Left cardiac atrium (tissue), 4 donors: Measurements from ENCODE around the gene F10. TPM values are rescaled to one million over a fixed set of nuclear protein-coding genes. Genes with fewer than 3 reads are reported as not detected.
"Not testable (repeated sequence)": the region's sequence is repeated elsewhere in the genome, so short reads cannot be mapped to it uniquely, and the experiment has no call there.

Source experiments
- ATAC-seq, 2 donors: fragments of 200-7000 bp; cut with Tn5 transposase; one replicate each; pipeline ENCODE4 v1.9.1; 2020; ENCODE audit warnings: mild to moderate bottlenecking in 2 of 2, moderate library complexity in 2 of 2
- DNase-seq: peaks from one replicate; pipeline ENCODE4 v3.0.0-alpha.2; 2020
- intact Hi-C, 2 donors: fragments of 100-400 bp; cut with DNase I; formaldehyde crosslinking; loops; one replicate each; pipeline versions ENCODE4 v1.14.1 to v1.15.1; 2022 to 2023
- total RNA-seq, 2 donors: library from RNA; stranded (reverse); fragmentation: NEBNext Ultra II Directional; extraction: Animal tissue kit (Norgen Biotek cat#: 25700); gene quantifications; one replicate each; pipeline ENCODE4 v1.2.1, GENCODE V29; 2021
- donor health status: DM: no; HTN: yes; CAD: no.
- donor health status: DM: no; HTN: yes; CAD: no; lungs with severe emphysema.
- donor health status: DM: yes; HTN: yes; CAD: no.
- donor health status: Dilated cardiomyopathy.

F10 gene
- total RNA-seq, 2 donors from 2014 or later: 17.5 to 19.6 TPM

- DNase-seq (no peak), ATAC-seq (no peak)
- intact Hi-C loops: no loop called here
Measured at GRCh38 chr13:113157929-113158747, 35.5 kb downstream of the F10 start, which contains the start of gene PROZ. Gene PROZ, plus strand, starts transcription at chr13:113158648. Its CDS starts 13 bp downstream, at chr13:113158661.

- ATAC-seq (no peak), DNase-seq (no peak)
- intact Hi-C loops: no loop called here
Measured at GRCh38 chr13:113158946-113159345, 36.3 kb downstream of the F10 start.

GRCh38 chr13:113159701-113160100 lies 37.1 kb downstream of the F10 start:
- DNase-seq (no peak), ATAC-seq (no peak)
- intact Hi-C loops: no loop called here

- no peak for DNase-seq
- no peak for ATAC-seq
- intact Hi-C loops: no loop called here
Measured at GRCh38 chr13:113160983-113161382, 38.4 kb downstream of the F10 start.

GRCh38 chr13:113161433-113161832 lies 38.8 kb downstream of the F10 start:
- DNase-seq (no peak), ATAC-seq (no peak)
- intact Hi-C loops: no loop called here

- intact Hi-C loops: not testable (repeated sequence)
Measured at GRCh38 chr13:113161975-113162374, 39.4 kb downstream of the F10 start.

GRCh38 chr13:113162783-113163685 lies 40.4 kb downstream of the F10 start:
- DNase-seq (no peak), ATAC-seq (no peak)
- intact Hi-C loops: no loop called here

More at GRCh38 chr13:113161975-113162374, 39.4 kb downstream of the F10 start:
- DNase-seq, ATAC-seq: not testable (repeated sequence)

GRCh38 chr13:113164492-113164891 lies 41.9 kb downstream of the F10 start:
- DNase-seq: no peak
- no peak for ATAC-seq
- intact Hi-C loops: no loop called here

- DNase-seq: no peak
- intact Hi-C loops: no loop called here
Measured at GRCh38 chr13:113166266-113166665, 43.7 kb downstream of the F10 start.

GRCh38 chr13:113166681-113167080 lies 44.1 kb downstream of the F10 start:
- ATAC-seq (no peak), DNase-seq (no peak)
- intact Hi-C loops: no loop called here

More at GRCh38 chr13:113166266-113166665, 43.7 kb downstream of the F10 start:
- ATAC-seq: no peak

- intact Hi-C loops: no loop called here
- DNase-seq: no peak
- ATAC-seq: no peak
Measured at GRCh38 chr13:113167155-113167554, 44.6 kb downstream of the F10 start.

GRCh38 chr13:113167575-113167974 lies 45.0 kb downstream of the F10 start:
- intact Hi-C loops: no loop called here
- ATAC-seq (no peak), DNase-seq (no peak)

GRCh38 chr13:113168211-113168610 lies 45.6 kb downstream of the F10 start:
- intact Hi-C loops: no loop called here
- no peak for ATAC-seq
- DNase-seq: no peak

GRCh38 chr13:113169277-113170272 lies 47.0 kb downstream of the F10 start:
- peak; percentile 80 to 94 for ATAC-seq

GRCh38 chr13:113170511-113170910 lies 47.9 kb downstream of the F10 start:
- ATAC-seq (no peak), DNase-seq (no peak)
- intact Hi-C loops: no loop called here

More at GRCh38 chr13:113169277-113170272, 47.0 kb downstream of the F10 start:
- intact Hi-C loops: no loop called here
- no peak for DNase-seq

GRCh38 chr13:113171250-113172125 lies 48.9 kb downstream of the F10 start:
- DNase-seq: no peak
- intact Hi-C loops: no loop called here
- ATAC-seq: no peak

- DNase-seq (no peak), ATAC-seq (no peak)
- intact Hi-C loops: no loop called here
Measured at GRCh38 chr13:113172419-113172926, 49.9 kb downstream of the F10 start.

GRCh38 chr13:113176280-113176679 lies 53.7 kb downstream of the F10 start:
- intact Hi-C loops: no loop called here
- DNase-seq (no peak), ATAC-seq (peak in 1 of 2 donors; percentile 55)
